ENCODE results near the gene SYTL1. TPM values are rescaled to one million over a fixed set of nuclear protein-coding genes. Genes with fewer than 3 reads are reported as not detected.
A peak's percentile ranks its signal among the peaks of the same experiment; 100 is the strongest.

The SYTL1 gene
- total and polyA plus RNA-seq, 7 donors = 0.54 to 25.9 (median 2.4) TPM; not detected in 1

GRCh38 chr1:27394925-27395324 lies 53.1 kb downstream of the SYTL1 start:
- no peak for TF ChIP-seq POLR2A (IDR thresholded peaks at IDR 0.05)
- TF ChIP-seq POLR2AphosphoS5 (IDR thresholded peaks at IDR 0.05) = no peak
- TF ChIP-seq CTCF (IDR thresholded peaks at IDR 0.05) = no peak
- no peak for TF ChIP-seq EP300 (IDR thresholded peaks at IDR 0.05)
- no peak for DNase-seq
- H3K4me1 ChIP-seq = peaks cover 0 to 45% (median 29%) of the 10 kb centered on the region in 4 donors
- intact Hi-C loops (cut with DNase I) = loop anchor here (5.0 to 10.0 kb wide), 3 partner anchors 60 to 400 kb away; partner anchors contain the start of gene TRNP1
- H3K27me3 ChIP-seq = no peaks in the 10 kb centered on the region
- no peaks in the 10 kb centered on the region for H3K9me3 ChIP-seq
- 69 to 77% methylated on average over 1 of the region's 1 CpG for WGBS, 2 donors
- no peak overlapping the region for H3K4me3 ChIP-seq
- H3K36me3 ChIP-seq = no peaks in the 10 kb centered on the region
- no peak overlapping the region for H3K27ac ChIP-seq

GRCh38 chr1:27395441-27396195 lies 53.8 kb downstream of the SYTL1 start:
- intact Hi-C loops (cut with DNase I) = loop anchor here (10.0 kb wide), 2 partner anchors 61 to 401 kb away; partner anchors contain the start of gene TRNP1
- peak; percentile 87 for DNase-seq
- Histone ChIP-seq H3K4me3 (no peak overlapping the region), H3K9me3 (no peaks in the 10 kb centered on the region), H3K4me1 (peaks cover 0 to 50% (median 31%) of the 10 kb centered on the region in 4 donors), H3K36me3 (no peaks in the 10 kb centered on the region), H3K27me3 (no peaks in the 10 kb centered on the region), H3K27ac (no peak overlapping the region)
- TF ChIP-seq CTCF (IDR thresholded peaks at IDR 0.05) (peak; percentile 80 to 95 (median 90)), POLR2A (IDR thresholded peaks at IDR 0.05) (no peak)
- 5 to 9% methylated on average over 10 of the region's 10 CpGs for WGBS, 2 donors

GRCh38 chr1:27397110-27397509 lies 55.3 kb downstream of the SYTL1 start:
- H3K4me1 ChIP-seq = peaks cover 0 to 49% (median 29%) of the 10 kb centered on the region in 4 donors
- no peak overlapping the region for H3K4me3 ChIP-seq
- no peaks in the 10 kb centered on the region for H3K9me3 ChIP-seq
- H3K27me3 ChIP-seq = no peaks in the 10 kb centered on the region
- intact Hi-C loops (cut with DNase I) = loop anchor here (10.0 kb wide), 2 partner anchors 62 to 402 kb away; partner anchors contain the start of gene TRNP1
- no peak overlapping the region for H3K27ac ChIP-seq
- TF ChIP-seq CTCF (IDR thresholded peaks at IDR 0.05) = no peak
- no peak for TF ChIP-seq EP300 (IDR thresholded peaks at IDR 0.05)
- TF ChIP-seq POLR2A (IDR thresholded peaks at IDR 0.05) = no peak
- TF ChIP-seq POLR2AphosphoS5 (IDR thresholded peaks at IDR 0.05) = no peak
- WGBS, 2 donors = 75 to 83% methylated on average over 3 of the region's 3 CpGs
- H3K36me3 ChIP-seq = no peaks in the 10 kb centered on the region
- DNase-seq = no peak

- no peaks in the 10 kb centered on the region for H3K27me3 ChIP-seq
- no peaks in the 10 kb centered on the region for H3K9me3 ChIP-seq
- DNase-seq = no peak
- intact Hi-C loops (cut with DNase I) = loop anchor here (10.0 kb wide), 2 partner anchors 63 to 403 kb away; partner anchors contain the start of gene TRNP1
- no peak for TF ChIP-seq POLR2A (IDR thresholded peaks at IDR 0.05)
- no peak for TF ChIP-seq CTCF (IDR thresholded peaks at IDR 0.05)
- no peak for TF ChIP-seq EP300 (IDR thresholded peaks at IDR 0.05)
- TF ChIP-seq POLR2AphosphoS5 (IDR thresholded peaks at IDR 0.05) = no peak
- no peak overlapping the region for H3K4me3 ChIP-seq
- no peaks in the 10 kb centered on the region for H3K36me3 ChIP-seq
- H3K4me1 ChIP-seq = peaks cover 0 to 49% (median 29%) of the 10 kb centered on the region in 4 donors
- no peak overlapping the region for H3K27ac ChIP-seq
- 60 to 78% methylated on average over 7 of the region's 7 CpGs for WGBS, 2 donors
These were observed 55.9 kb downstream of the SYTL1 start for GRCh38 chr1:27397749-27398148.
